Fibroblast of skin of right quadriceps (primary cell): Measurements from ENCODE around the gene ZFAND3.
"Not testable (repeated sequence)": the region's sequence is repeated elsewhere in the genome, so short reads cannot be mapped to it uniquely, and the experiment has no call there.

Experiments used
- DNase-seq: peaks from one replicate; pipeline ENCODE4 v3.0.0-alpha.2; 2013

Gene ZFAND3

DNA sequence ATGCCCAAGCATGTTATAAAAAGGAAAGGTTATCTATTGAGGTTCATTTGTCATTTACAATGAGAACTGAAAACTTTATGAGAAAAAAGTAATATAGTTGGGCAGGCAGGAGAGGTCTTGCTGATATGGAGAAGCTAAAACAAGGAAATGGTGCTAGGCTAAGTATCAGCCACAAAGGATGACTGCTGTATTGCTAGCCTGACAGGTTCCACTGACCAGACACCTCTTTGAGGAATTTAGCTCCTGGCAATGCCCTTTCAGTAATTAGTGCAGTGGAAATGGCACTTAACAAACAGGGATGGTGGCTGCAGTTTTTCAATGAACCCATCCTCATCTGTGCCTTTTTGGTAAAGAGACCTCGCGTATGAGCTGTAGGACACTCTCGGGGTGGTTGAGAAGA is 284.4 kb downstream of the ZFAND3 start:
- no peak for DNase-seq

DNA sequence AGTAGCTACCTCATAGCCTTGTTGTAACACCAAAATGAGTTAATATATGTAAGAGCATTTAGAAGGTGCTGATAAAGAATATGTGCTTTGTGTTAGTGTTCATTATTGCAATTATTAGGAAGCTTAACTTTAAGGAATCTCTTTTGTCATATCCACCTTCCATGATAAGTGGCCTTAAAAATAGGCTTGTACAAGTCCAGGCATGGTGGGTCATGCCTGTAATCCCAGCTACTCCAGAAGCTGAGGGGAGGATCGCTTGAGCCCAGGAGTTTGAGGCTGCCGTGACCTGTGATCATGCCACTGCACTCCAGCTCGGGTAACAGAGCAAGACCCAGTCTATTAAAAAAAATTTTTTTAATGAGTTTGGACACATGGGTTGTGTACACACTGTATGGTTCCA is 285.5 kb downstream of the ZFAND3 start:
- no peak for DNase-seq

DNA sequence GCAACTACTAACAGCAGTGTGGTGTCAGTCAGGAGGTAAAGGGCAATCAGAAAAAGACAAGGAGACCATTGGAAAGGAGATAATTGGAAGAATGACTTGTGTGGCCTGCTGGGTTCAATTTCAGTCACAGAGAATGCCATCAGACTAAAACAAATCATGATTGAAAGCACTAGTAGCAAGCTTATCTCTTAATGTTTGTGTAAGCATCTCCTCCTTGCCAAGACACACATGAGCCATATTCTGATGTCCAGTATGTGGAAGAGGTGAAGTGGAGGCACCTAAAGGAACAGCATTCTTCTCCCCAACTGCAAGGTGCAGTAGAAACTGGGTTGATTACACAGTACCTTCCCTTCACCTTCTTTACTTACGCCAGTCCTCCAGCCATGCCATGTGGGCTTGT is 287.5 kb downstream of the ZFAND3 start:
- DNase-seq = no peak

DNA sequence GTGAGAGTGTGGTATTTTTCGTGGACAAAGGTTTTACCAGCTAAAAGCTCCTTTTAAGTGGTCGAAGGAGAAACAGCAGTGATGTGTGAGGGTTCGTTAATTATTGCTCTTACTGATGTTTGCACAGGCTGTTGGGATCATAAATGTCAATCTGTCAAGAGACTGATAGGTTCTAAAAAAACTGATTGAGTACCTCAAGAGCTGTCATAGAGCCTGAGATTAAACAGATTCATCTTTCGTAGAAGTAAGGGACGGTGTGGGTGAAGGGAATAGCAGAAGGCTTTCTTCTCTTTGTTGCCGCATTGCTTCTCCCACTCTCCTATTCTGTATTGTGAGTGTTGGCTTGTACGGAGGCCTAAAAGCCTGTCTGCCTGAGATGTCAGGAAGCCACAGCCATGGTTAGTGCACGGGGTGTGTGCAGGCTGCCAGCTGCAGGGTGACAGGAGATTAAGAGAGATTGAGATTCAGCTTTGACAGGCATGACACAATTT is 291.0 kb downstream of the ZFAND3 start:
- DNase-seq = no peak

DNA sequence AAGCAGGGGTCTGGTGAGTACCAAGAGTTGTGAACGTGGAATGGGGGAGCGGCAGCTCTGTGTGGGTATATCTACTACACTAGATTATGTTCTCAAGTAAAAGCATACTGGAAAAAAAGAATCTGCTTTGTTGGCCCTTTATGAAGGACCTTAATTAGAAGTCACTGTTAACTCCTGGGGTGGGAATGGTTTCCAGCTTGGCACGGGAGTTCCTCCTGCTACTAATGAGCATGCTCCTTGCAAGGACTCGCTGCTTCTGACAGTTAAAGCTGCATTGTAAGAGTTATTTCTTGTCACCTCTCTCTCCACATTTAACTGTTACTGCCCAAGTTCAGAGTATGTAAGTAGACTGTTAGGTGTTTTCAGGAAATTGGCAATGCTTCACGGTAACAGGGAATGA is 292.7 kb downstream of the ZFAND3 start:
- DNase-seq = no peak

DNA sequence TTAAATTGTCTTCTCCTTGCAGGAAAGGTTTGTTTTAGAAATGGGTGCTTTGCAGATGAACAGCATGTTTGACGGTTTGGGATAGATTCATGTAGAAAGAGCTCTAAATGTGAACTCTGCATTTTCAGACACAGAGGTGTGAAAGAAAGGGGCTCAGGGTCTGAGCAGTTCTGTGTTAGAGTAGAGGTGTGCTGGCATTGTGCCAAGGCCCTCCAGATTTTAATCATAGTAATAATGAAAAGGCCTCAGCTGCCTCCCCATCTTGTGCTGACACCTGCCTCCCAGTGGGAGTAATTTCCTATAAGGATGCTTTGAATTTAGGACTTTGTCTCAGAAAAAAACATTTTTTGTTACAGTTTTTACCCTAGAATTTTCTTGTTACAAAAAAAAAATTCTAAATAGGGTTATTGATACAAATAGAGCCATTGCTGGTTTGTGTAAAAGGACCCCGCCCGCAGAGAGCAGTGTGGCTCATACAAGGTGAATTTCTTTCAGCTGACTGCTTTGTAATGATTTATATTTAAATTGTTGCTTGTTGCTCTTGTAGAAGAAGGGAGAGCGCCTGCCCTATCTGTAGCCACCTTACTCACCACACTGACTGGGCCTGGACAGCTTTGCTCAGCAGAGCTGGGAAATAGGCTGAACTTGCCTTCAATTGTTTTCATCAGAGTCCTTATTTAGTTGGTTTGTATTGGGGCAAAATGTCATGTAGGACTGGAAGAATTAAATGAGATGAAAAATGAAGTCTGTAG is 294.5 kb downstream of the ZFAND3 start:
- DNase-seq = no peak

DNA sequence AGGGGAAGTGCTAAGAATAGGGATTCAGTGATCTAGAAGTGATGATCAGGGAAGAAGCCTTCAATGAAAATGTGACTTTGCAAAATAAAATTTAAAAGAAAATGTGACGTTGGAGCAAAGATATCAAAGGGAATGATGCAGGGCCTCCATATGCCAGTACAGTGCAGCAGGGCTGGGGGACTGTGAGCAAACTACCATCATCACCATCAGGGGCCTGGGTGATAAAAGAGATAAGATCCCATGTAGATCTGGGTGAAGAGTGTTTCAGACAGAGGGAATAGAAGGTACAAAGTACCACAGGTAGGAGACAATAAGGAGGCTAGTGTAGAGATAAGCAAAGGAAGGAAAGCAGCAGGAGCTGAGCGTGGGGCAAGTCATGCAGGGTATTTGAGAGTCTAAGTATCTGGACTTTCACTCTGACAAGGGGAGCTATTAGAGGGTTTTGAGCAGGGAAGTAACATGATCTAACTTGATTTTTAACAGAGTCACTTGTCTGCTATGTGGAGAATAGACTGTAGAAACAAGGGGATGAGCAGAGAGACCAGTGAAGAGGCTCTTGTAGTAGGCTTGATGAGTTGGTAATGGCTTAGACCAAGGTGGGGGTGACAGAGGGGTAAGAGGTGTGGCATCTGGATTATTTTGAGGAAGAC is 295.6 kb downstream of the ZFAND3 start:
- DNase-seq = no peak

DNA sequence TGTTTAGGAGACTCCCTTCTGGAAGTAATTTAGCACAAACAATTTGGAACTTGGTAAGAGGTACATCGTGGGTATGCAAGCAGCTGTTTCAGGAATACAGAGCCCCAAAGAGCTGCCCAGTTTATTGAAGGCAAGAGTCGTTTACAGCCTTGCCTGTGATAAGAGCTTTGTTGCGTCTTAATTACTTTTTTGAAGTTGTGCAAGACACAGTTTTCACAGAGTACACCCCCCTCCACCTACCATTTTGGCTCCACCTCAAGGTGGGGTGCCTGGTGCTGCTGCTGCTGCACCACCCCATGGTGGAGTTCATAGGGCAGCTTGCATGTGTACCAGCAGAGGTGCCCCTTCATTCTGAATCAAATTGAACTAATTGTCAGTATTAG is 296.1 kb downstream of the ZFAND3 start:
- no peak for DNase-seq

DNA sequence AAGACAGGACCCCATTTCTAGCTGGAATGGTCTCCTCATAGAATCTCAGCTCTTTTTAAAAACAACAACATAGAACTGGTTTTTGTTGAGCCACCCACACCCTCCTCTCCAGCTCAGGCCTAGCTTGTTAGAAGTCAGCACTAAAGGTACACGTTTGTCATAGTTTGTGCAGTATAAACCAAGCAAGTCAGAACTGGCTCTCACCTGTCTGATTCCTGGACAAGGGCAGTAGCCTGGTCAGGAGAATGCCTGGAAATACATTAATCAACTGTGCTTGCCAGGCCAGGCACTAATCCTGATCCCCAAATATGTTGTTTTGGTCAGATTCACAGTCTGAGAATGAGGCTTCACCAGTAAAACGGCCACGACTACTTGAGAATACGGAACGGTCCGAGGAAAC is 296.7 kb downstream of the ZFAND3 start:
- DNase-seq = no peak

DNA sequence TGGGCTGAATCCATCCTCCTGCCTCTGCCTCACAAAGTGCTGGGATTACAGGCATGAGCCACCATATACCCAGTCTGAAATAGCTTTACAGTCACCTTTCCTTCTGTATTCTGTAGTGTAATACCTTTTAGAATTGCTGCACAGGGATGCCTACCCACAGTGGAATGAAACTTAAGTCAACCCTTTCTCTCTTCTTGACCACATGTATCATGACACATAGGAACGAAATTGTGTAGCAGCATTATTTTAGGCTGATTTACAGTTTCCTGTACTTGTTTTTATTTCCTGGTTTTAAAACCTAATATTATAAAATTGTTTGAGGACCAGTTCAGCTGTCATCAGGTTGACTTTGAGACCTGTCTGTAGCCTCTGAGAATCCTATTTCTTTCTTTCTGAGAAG is 297.8 kb downstream of the ZFAND3 start:
- peak; percentile 37 for DNase-seq

DNA sequence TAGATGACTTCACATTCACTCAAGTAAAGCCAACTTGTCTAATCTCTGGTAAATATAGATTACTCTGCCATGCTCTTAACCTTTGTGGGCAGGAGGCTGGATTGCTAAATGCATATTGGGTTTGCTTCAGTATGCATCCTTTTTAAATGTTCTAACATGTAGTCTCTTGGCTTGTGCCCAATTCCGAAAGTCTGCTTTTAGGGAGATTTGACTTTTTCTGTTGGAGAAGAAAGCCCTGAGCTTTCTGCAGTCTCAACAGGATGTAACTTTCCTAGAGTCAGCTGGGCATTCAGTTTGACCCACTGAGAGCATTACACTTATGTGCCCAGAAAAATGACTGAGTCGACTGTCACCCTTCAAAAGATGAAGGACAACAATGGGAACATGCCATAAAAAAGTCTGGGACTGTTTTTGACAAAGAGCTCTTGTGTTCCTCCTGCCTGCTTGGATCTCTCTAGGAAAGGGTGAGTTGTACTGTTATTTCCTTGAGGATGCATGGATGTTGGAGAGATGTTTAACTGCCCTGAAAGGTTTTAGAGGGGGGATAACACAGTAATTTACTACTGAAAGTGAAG is 299.4 kb downstream of the ZFAND3 start:
- no peak for DNase-seq

DNA sequence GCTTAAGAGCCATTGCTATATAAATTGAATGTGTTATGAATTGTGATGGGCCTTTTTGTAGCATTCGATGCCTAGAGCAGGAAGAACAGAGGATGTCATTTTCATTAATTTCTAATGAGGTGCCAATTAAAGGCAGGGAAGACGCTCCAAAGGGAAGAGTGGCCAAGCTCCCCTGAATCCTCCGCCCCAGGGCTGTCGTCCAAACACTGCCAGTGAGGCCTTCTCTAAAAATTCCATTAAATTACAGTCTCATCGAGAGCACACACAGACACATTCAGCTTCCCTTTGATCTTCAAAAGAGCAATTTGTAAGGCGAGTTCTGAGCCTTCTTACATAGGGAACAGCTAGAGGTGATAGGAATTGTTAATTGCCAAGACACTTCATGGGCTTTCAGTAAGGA is 300.0 kb downstream of the ZFAND3 start:
- no peak for DNase-seq

DNA sequence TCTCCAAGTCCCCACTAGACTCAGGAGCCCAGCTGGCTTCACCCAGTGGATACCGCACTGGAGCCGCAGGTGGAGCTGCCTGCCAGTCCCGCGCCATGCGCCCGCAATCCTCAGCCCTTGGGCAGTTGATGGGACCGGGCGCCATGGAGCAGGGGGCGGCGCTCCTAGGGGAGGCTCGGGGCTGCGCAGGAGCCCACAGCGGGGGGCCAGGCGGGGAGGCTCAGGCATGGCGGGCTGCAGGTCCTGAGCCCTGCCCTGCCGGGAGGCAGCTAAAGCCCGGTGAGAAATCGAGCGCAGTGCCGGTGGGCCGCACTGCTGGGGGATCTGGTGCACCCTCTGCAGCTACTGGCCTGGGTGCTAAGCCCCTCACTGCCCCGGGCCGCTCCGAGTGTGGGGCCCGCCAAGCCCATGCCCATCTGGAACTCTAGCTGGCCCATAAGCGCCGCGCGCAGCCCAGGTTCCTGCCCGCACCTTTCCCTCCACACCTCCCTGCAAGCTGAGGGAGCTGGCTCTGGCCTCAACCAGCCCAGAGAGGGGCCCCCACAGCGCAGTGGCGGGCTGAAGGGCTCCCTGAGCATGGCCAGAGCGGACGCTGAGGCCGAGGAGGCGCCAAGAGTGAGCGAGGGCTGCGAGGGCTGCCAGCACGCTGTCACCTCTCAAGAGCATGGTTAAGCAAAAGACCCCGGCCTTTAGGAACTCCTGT is 304.8 kb downstream of the ZFAND3 start:
- DNase-seq = not testable (repeated sequence)

DNA sequence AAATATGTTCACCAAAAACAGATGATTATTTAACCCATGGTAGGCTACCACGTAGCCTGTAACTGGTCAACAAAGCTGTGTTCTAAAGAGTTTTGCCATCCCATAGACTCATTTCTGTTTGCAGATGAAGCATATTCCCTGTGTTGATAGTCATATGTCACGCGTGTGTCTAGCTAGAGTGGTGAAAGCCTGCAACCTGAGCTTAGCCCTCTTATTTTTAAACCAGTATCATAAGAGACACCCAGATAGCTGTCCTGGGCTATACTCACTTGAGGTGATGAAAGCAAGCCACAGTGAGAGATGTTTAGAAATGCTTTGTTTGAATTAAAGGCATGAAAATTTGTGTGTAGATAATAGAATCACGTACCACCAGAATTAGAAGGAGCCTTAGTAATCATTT is 307.8 kb downstream of the ZFAND3 start:
- DNase-seq = no peak

DNA sequence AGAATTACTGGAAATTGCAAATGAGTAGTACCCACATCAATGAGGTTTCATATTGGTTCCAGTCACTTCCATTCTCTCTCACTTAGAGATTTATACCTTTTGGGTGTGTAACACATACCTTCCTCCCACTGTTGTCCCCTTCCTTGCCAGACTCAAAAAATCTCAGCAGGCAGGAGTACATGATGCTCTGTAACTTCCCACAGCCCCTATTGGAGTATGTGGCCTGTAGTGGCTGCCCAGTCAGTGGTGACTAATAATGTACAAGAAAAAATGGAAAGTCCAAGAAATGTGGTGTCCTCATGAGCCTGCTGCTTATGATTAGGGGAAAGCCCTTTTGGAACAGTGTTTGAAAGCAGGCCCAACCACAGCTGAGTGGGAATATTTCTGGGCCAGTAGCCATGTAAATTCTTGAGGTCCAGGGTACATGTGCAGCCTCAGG is 312.0 kb downstream of the ZFAND3 start:
- peak; percentile 98 for DNase-seq

DNA sequence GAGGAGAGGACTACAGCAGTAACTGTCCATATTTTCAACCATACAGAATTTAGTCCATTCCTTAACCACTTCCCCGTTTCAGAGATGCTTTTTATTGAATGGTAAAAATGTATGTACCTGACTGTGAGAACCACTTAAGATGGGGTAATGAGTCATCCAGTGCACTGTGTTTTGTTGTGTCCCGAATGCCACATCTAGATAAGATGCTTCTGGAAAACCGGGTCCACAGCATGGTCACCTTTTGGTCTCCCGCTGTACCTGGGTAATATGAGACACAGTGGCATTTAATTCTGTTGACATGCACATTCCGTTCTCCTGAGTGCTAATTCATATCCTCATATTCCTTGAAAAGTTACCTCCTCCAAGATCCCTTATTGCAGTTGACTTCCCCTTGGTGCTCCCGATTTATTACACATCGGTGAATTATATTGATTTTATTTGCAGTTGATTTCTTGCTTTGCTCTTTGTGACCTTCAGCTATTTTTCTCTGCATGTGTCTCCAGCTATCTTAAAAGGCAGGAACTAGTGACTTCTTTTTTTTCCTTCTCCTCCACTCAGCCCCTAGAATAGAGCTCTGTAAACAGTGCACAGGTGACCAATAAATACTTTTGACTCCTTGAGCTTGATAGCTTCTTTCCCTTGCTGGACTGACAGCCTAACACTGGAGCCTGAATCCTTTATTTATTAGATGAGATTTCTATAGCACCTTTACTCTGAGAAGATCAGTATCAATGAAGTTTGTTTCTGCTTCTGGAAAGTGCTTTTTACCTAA is 314.6 kb downstream of the ZFAND3 start:
- DNase-seq = no peak

DNA sequence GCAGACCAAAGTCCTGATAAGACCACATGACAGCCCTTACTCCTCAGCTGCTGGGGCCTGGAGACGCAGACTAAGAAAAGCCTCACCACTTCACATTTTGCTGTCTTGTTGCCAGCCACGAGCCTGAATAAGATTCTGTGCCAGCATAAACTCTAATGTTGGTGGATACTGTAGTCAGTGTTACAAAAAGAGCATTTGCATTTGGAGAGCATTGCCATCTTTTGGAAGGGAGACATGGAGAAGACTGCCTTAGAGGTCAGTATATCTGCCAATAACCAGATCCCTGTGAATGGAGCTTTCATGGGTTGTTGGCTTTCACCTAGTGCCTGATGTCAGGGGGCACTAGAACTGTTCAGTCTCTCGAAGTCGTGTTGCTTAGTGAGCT is 315.2 kb downstream of the ZFAND3 start:
- DNase-seq = no peak

DNA sequence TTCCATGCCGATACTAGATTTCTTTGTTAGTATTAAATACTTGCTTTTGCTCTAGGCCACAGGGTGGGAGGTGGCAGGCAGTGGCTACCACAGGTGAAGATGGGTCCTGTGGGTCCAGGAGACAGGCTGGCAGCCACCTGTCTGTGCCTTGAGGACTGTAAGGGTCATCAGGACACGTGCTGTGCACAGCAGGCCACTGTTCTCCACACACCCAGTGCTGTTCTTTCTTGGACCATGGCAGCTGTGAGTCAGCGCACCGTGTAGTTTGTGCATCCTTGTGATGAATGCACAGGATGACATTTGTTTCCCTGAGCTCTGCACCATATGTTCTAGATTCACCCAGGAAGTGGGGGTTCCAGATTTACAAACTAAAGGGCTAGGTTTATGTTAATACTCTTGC is 317.0 kb downstream of the ZFAND3 start:
- no peak for DNase-seq

DNA sequence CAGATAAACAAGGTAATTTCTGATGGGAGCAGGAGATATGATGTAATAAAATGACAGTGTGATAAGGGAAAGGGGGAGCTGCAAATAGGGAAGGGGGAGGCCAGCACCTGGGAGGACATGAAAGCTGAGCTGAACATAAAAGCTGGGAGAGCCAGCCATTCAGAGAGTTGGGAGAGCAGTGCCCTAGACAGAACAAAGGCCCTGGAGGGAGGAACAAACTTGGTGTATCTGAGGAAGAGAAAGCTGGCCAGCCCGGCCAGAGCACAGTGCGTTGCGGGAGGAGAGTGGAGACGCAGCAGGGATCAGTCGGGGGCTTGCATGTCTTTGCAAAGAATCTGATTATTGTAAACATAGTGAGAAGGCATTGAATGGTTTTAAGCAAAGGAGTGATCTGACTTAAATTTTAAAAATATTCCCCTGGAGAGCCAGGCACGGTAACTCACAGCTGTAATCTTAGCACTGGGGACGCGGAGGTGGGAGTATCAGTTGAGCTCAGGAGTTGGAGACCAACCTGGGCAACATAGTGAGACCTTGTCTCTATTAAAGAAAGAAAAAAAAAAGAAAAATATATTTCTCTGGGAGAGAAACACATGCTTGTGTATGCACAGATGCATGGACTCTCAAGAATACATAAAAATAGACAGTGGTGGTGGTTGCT is 318.2 kb downstream of the ZFAND3 start:
- no peak for DNase-seq

DNA sequence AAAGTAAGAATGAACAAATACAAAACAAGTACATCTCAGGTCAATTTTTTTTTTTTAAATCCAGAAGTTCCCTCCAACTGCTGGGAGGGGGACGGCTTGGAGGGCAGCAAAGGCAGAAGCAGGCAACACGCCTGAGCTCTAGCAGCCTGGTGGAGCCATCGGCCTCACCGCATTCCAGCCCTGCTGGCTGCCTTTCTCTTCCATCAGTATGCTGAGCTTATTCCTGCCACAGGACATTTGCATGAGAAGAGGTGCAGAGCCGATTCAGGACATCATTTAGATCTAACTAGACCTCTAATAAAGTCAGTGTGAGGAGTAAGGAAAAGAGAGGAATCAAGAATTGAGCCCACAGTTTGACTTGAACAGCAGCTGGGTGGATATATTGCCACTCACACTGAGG is 318.8 kb downstream of the ZFAND3 start:
- no peak for DNase-seq

DNA sequence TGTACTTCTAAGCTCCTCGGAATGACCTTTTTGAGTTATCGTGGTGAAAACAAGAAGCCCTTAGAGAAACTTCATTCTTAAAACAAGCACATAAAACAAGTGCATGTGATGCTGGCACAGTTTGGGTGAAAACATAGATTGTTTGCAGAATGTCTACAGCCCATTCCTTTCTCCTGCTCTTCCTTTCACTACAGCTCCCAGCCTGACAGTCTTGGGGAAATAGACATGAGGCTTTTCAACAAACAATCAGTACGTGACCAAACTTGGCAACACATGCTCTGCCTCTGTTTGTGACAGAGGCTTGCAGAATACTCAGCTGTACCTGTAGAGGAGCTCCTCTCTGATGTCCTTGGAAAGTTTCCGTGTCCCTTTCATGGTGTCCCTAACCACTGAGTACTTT is 321.6 kb downstream of the ZFAND3 start:
- no peak for DNase-seq

DNA sequence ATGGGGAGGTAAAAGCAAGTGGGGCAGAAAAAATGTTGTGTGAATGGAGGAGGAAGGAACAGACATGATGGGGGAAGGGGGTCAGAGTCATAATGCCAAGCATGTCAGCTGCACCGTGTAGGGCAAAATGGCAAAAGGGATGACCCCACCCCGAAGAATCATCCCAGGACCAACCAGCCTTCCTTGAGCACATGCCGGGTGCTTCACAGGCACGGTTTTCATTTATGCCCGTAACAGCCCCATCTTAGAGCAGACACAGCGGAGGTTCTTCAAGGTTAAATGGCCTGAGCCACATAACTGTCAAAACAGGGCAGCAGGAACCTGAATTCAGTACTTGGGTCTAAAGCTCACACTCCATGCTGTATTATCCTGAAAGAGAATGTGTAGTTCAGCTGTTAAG is 322.2 kb downstream of the ZFAND3 start:
- no peak for DNase-seq
